WTC11 (cell line): ENCODE measurements around the gene SURF1. TPM values are rescaled to one million over a fixed set of nuclear protein-coding genes. Genes with fewer than 3 reads are reported as not detected.

Experiments
- ATAC-seq: fragments of 200-7000 bp; cut with Tn5 transposase; 2 replicates; pipeline ENCODE4 v1.10.0; 2021; ENCODE audit warnings: mild to moderate bottlenecking, moderate library complexity
- CTCF ChIA-PET: fragments of 300-600 bp; sonication (Branson Sonifier 250); formaldehyde crosslinking; loops from one replicate; lab custom pipeline; 2021; ENCODE audit warnings: antibody characterized with exemption; lab: Charles Lee
- POLR2A ChIA-PET: fragments of 350-600 bp; sonication (Branson Sonifier 250); formaldehyde crosslinking; loops from one replicate; lab custom pipeline; 2021; ENCODE audit warnings: antibody characterized with exemption; lab: Charles Lee
- DNase-seq: peaks from one replicate; pipeline ENCODE4 v3.0.0; 2021; ENCODE audit warnings: low spot score
- H3K27ac Mint-ChIP-seq: 2 replicates; pipeline ENCODE4 v1.8.0; 2021; ENCODE audit warnings: mixed read lengths
- H3K27me3 Mint-ChIP-seq: 2 replicates; pipeline ENCODE4 v1.8.0; 2021; ENCODE audit warnings: low read depth, mild to moderate bottlenecking, moderate library complexity, mixed read lengths
- H3K36me3 Mint-ChIP-seq: 2 replicates; pipeline ENCODE4 v1.8.0; 2021; ENCODE audit warnings: mixed read lengths
- H3K4me1 Mint-ChIP-seq: 2 replicates; pipeline ENCODE4 v1.8.0; 2022; ENCODE audit warnings: mixed read lengths
- H3K4me3 Mint-ChIP-seq: 2 replicates; pipeline ENCODE4 v1.8.0; 2021; ENCODE audit warnings: mild to moderate bottlenecking, moderate library complexity, mixed read lengths
- H3K9me3 Mint-ChIP-seq: 2 replicates; pipeline ENCODE4 v1.8.0; 2021; ENCODE audit warnings: mixed read lengths
- ARID4B ChIP-seq: sonication (generic); formaldehyde crosslinking; IDR thresholded peaks from 2 replicates; pipeline ENCODE4 v1.8.0; 2023; ENCODE audit warnings: missing genetic modification reagents, mild to moderate bottlenecking, borderline replicate concordance
- ATF1 ChIP-seq: sonication (generic); formaldehyde crosslinking; IDR thresholded peaks from 2 replicates; pipeline ENCODE4 v1.8.1; 2023; ENCODE audit warnings: mild to moderate bottlenecking, moderate library complexity, missing genetic modification reagents
- ESRRA ChIP-seq: sonication (generic); formaldehyde crosslinking; IDR thresholded peaks from 2 replicates; pipeline ENCODE4 v1.8.1; 2022; ENCODE audit warnings: mild to moderate bottlenecking, missing genetic modification reagents, borderline replicate concordance
- FOXK1 ChIP-seq: sonication (generic); formaldehyde crosslinking; IDR thresholded peaks from 2 replicates; pipeline ENCODE4 v1.8.0; 2022; ENCODE audit warnings: mild to moderate bottlenecking, moderate library complexity, missing genetic modification reagents
- KAT7 ChIP-seq: sonication (generic); formaldehyde crosslinking; IDR thresholded peaks from 2 replicates; pipeline ENCODE4 v1.8.1; 2023; ENCODE audit warnings: missing genetic modification reagents, mild to moderate bottlenecking, borderline replicate concordance
- NR2C2 ChIP-seq: sonication (generic); formaldehyde crosslinking; IDR thresholded peaks from 2 replicates; pipeline ENCODE4 v1.8.0; 2022; ENCODE audit warnings: mild to moderate bottlenecking, missing genetic modification reagents
- PRRX2 ChIP-seq: fragments of 250-450 bp; sonication (Bioruptor Pico); IDR thresholded peaks from 2 replicates; pipeline ENCODE4 v1.8.0; 2021; ENCODE audit warnings: mild to moderate bottlenecking
- SMAD4 ChIP-seq: sonication (generic); formaldehyde crosslinking; IDR thresholded peaks from 2 replicates; pipeline ENCODE4 v1.8.0; 2022; ENCODE audit warnings: mild to moderate bottlenecking, missing genetic modification reagents
- TEAD4 ChIP-seq: sonication (generic); formaldehyde crosslinking; IDR thresholded peaks from 2 replicates; pipeline ENCODE4 v1.8.0; 2022; ENCODE audit warnings: mild to moderate bottlenecking, missing genetic modification reagents
- ZBTB21 ChIP-seq: sonication (generic); formaldehyde crosslinking; IDR thresholded peaks from 2 replicates; pipeline ENCODE4 v1.8.1; 2023; ENCODE audit warnings: mild to moderate bottlenecking, missing genetic modification reagents, borderline replicate concordance
- ZNF121 ChIP-seq: sonication (generic); formaldehyde crosslinking; IDR thresholded peaks from 2 replicates; pipeline ENCODE4 v1.8.0; 2023; ENCODE audit warnings: missing genetic modification reagents
- ZNF396 ChIP-seq: fragments of 250-450 bp; sonication (Bioruptor Pico); IDR thresholded peaks from 2 replicates; pipeline ENCODE4 v1.8.0; 2021; ENCODE audit warnings: mild to moderate bottlenecking, moderate library complexity, borderline replicate concordance
- ZNF671 ChIP-seq: fragments of 250-450 bp; sonication (Bioruptor Pico); IDR thresholded peaks from 2 replicates; pipeline ENCODE4 v1.8.0; 2021; ENCODE audit warnings: mild to moderate bottlenecking
- total RNA-seq: library from RNA; stranded (reverse); gene quantifications from 3 replicates; pipeline ENCODE4 v1.2.3, GENCODE V29; 2021
- TF ChIP-seq, protein P1 (sequence below): sonication (generic); formaldehyde crosslinking; IDR thresholded peaks from 2 replicates; pipeline ENCODE4 v1.8.0; 2022; ENCODE audit warnings: mild to moderate bottlenecking, missing genetic modification reagents
- TF ChIP-seq, protein P2 (sequence below): sonication (generic); formaldehyde crosslinking; IDR thresholded peaks from 2 replicates; pipeline ENCODE4 v1.8.1; 2022; ENCODE audit warnings: missing genetic modification reagents, borderline replicate concordance
- TF ChIP-seq, protein P3 (sequence below): sonication (generic); formaldehyde crosslinking; conservative IDR thresholded peaks from 2 replicates; pipeline ENCODE4 v1.8.1; 2023; ENCODE audit warnings: mild to moderate bottlenecking, low read depth, missing genetic modification reagents, moderate library complexity
- TF ChIP-seq, protein P4 (sequence below): sonication (generic); formaldehyde crosslinking; IDR thresholded peaks from 2 replicates; pipeline ENCODE4 v1.8.1; 2022; ENCODE audit warnings: low read depth, mild to moderate bottlenecking, moderate library complexity, missing genetic modification reagents, borderline replicate concordance

The SURF1 gene
- total RNA-seq, 1 experiment from 2014 or later = 33.3 TPM

GRCh38 chr9:133333011-133333410 lies 23.3 kb downstream of the SURF1 start:
- Mint-ChIP-seq H3K4me1 (peaks cover 24% of the 10 kb centered on the region), H3K27ac (no peak overlapping the region), H3K9me3 (peaks cover 10% of the 10 kb centered on the region), H3K27me3 (no peaks in the 10 kb centered on the region)
- ChIA-PET POLR2A (interaction anchor here (1.0 kb wide), 1 partner anchor 14 kb away, joined by 3 read pairs; no protein-coding TSS in a partner anchor), CTCF (interaction anchor here (1.5 to 3.7 kb wide), 3 partner anchors 9 to 146 kb away, joined by 6 to 33 read pairs (median 7); no protein-coding TSS in a partner anchor)
- TF ChIP-seq ZBTB21 (CRISPR knock-in tag) (no peak), ATF1 (CRISPR knock-in tag) (no peak), TEAD4 (CRISPR knock-in tag) (no peak), SMAD4 (CRISPR knock-in tag) (no peak), PRRX2 (CRISPR knock-in tag) (no peak), ZNF121 (CRISPR knock-in tag) (no peak), ESRRA (CRISPR knock-in tag) (no peak), NR2C2 (no peak), FOXK1 (CRISPR knock-in tag) (no peak), ZNF671 (CRISPR knock-in tag) (no peak), ARID4B (CRISPR knock-in tag) (no peak), KAT7 (CRISPR knock-in tag) (no peak), ZNF396 (CRISPR knock-in tag) (no peak)
- TF ChIP-seq, protein P1, sequence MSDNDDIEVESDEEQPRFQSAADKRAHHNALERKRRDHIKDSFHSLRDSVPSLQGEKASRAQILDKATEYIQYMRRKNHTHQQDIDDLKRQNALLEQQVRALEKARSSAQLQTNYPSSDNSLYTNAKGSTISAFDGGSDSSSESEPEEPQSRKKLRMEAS (CRISPR knock-in tag) = no peak
- TF ChIP-seq, protein P2, sequence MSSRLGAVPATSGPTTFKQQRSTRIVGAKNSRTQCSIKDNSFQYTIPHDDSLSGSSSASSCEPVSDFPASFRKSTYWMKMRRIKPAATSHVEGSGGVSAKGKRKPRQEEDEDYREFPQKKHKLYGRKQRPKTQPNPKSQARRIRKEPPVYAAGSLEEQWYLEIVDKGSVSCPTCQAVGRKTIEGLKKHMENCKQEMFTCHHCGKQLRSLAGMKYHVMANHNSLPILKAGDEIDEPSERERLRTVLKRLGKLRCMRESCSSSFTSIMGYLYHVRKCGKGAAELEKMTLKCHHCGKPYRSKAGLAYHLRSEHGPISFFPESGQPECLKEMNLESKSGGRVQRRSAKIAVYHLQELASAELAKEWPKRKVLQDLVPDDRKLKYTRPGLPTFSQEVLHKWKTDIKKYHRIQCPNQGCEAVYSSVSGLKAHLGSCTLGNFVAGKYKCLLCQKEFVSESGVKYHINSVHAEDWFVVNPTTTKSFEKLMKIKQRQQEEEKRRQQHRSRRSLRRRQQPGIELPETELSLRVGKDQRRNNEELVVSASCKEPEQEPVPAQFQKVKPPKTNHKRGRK (CRISPR knock-in tag) = no peak
- TF ChIP-seq, protein P3, sequence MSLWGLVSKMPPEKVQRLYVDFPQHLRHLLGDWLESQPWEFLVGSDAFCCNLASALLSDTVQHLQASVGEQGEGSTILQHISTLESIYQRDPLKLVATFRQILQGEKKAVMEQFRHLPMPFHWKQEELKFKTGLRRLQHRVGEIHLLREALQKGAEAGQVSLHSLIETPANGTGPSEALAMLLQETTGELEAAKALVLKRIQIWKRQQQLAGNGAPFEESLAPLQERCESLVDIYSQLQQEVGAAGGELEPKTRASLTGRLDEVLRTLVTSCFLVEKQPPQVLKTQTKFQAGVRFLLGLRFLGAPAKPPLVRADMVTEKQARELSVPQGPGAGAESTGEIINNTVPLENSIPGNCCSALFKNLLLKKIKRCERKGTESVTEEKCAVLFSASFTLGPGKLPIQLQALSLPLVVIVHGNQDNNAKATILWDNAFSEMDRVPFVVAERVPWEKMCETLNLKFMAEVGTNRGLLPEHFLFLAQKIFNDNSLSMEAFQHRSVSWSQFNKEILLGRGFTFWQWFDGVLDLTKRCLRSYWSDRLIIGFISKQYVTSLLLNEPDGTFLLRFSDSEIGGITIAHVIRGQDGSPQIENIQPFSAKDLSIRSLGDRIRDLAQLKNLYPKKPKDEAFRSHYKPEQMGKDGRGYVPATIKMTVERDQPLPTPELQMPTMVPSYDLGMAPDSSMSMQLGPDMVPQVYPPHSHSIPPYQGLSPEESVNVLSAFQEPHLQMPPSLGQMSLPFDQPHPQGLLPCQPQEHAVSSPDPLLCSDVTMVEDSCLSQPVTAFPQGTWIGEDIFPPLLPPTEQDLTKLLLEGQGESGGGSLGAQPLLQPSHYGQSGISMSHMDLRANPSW (CRISPR knock-in tag) = no peak
- TF ChIP-seq, protein P4, sequence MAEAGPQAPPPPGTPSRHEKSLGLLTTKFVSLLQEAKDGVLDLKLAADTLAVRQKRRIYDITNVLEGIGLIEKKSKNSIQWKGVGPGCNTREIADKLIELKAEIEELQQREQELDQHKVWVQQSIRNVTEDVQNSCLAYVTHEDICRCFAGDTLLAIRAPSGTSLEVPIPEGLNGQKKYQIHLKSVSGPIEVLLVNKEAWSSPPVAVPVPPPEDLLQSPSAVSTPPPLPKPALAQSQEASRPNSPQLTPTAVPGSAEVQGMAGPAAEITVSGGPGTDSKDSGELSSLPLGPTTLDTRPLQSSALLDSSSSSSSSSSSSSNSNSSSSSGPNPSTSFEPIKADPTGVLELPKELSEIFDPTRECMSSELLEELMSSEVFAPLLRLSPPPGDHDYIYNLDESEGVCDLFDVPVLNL (CRISPR knock-in tag) = no peak
- TF ChIP-seq, all 79 proteins: peak for 0
- ATAC-seq (no peak), DNase-seq (no peak)
- Mint-ChIP-seq H3K4me3 (no peak overlapping the region), H3K36me3 (peaks cover 41% of the 10 kb centered on the region)
